Measurements from ENCODE around the gene DUSP1.

- TF ChIP-seq, protein P1, sequence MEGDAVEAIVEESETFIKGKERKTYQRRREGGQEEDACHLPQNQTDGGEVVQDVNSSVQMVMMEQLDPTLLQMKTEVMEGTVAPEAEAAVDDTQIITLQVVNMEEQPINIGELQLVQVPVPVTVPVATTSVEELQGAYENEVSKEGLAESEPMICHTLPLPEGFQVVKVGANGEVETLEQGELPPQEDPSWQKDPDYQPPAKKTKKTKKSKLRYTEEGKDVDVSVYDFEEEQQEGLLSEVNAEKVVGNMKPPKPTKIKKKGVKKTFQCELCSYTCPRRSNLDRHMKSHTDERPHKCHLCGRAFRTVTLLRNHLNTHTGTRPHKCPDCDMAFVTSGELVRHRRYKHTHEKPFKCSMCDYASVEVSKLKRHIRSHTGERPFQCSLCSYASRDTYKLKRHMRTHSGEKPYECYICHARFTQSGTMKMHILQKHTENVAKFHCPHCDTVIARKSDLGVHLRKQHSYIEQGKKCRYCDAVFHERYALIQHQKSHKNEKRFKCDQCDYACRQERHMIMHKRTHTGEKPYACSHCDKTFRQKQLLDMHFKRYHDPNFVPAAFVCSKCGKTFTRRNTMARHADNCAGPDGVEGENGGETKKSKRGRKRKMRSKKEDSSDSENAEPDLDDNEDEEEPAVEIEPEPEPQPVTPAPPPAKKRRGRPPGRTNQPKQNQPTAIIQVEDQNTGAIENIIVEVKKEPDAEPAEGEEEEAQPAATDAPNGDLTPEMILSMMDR (optimal IDR thresholded peaks at IDR 0.05 in 1 of 3, IDR thresholded peaks at IDR 0.05 in 1 of 3, conservative IDR thresholded peaks at IDR 0.05 in 1 of 3; ENCODE audit: extremely low read depth in 1 of 3, insufficient read depth in 2 of 3, low read length in 3 of 3), result no peak
- no peak for TF ChIP-seq EZH2 (IDR thresholded peaks at IDR 0.05; ENCODE audit: low read length)
These were observed 671 bp downstream of the DUSP1 start for GRCh38 chr5:172770374-172770674.
